ENCODE data around the gene CDH23.

- no peak for TF ChIP-seq CTCF (IDR thresholded peaks at IDR 0.05)
- no peak for TF ChIP-seq EZH2 (IDR thresholded peaks at IDR 0.05; ENCODE audit: borderline replicate concordance, insufficient read depth, low read depth, low read length, poor library complexity, severe bottlenecking)
These were observed 61.7 kb downstream of the CDH23 start for GRCh38 chr10:71458387-71458786.
